Mesendoderm (in vitro differentiated cells): Measurements from ENCODE around the gene MMAB.

Experiments used
- DNase-seq: peaks from one replicate; pipeline ENCODE4 v3.0.0; 2013
- H2AK5ac ChIP-seq: 2 replicates; pipeline ENCODE4 v1.6.1; 2013; ENCODE audit warnings: low read length, inconsistent platforms
- H2BK120ac ChIP-seq: 2 replicates; pipeline ENCODE4 v1.6.1; 2013; ENCODE audit warnings: low read depth, mild to moderate bottlenecking, low read length, moderate library complexity, mixed read lengths
- H2BK15ac ChIP-seq: replicated peaks from 2 replicates; pipeline ENCODE4 v1.6.1; 2013; ENCODE audit warnings: low read depth, mild to moderate bottlenecking, moderate library complexity
- H2BK5ac ChIP-seq: 2 replicates; pipeline ENCODE4 v1.6.1; 2013; ENCODE audit warnings: low read length, inconsistent platforms
- H3K18ac ChIP-seq: 2 replicates; pipeline ENCODE4 v1.6.1; 2013; ENCODE audit warnings: mild to moderate bottlenecking, low read length, mixed read lengths
- H3K23ac ChIP-seq: one replicate; pipeline ENCODE4 v1.6.1; 2013; ENCODE audit warnings: low read length
- H3K27ac ChIP-seq: 2 replicates; pipeline ENCODE4 v1.5.1; 2013; ENCODE audit warnings: low read depth, mild to moderate bottlenecking, inconsistent platforms, low read length, moderate library complexity
- H3K27me3 ChIP-seq: 2 replicates; pipeline ENCODE4 v1.6.1; 2013; ENCODE audit warnings: low read length, control low read depth, mild to moderate bottlenecking, inconsistent platforms; ENCODE audit not compliant: insufficient read depth, poor library complexity
- H3K36me3 ChIP-seq: 2 replicates; pipeline ENCODE4 v1.6.1; 2013; ENCODE audit warnings: low read length, inconsistent platforms; ENCODE audit not compliant: control insufficient read depth, insufficient read depth
- H3K4ac ChIP-seq: one replicate; pipeline ENCODE4 v1.6.1; 2013; ENCODE audit warnings: low read depth, mild to moderate bottlenecking, low read length, moderate library complexity
- H3K4me1 ChIP-seq: 2 replicates; pipeline ENCODE4 v1.6.1; 2013; ENCODE audit warnings: low read depth, low read length, inconsistent platforms; ENCODE audit not compliant: control insufficient read depth
- H3K4me2 ChIP-seq: 2 replicates; pipeline ENCODE4 v1.6.1; 2013; ENCODE audit warnings: low read length
- H3K4me3 ChIP-seq: 2 replicates; pipeline ENCODE4 v1.5.1; 2013; ENCODE audit warnings: mild to moderate bottlenecking, low read length
- H3K56ac ChIP-seq: one replicate; pipeline ENCODE4 v1.6.1; 2013; ENCODE audit warnings: low read length
- H3K79me1 ChIP-seq: 2 replicates; pipeline ENCODE4 v1.6.1; 2013; ENCODE audit warnings: low read length, inconsistent platforms
- H3K79me2 ChIP-seq: 2 replicates; pipeline ENCODE4 v1.6.1; 2013; ENCODE audit warnings: mild to moderate bottlenecking, low read length; ENCODE audit not compliant: control insufficient read depth, insufficient read depth
- H3K9ac ChIP-seq: 2 replicates; pipeline ENCODE4 v1.6.1; 2013; ENCODE audit warnings: low read length, inconsistent platforms
- H4K5ac ChIP-seq: one replicate; pipeline ENCODE4 v1.6.1; 2013; ENCODE audit warnings: low read length
- H4K8ac ChIP-seq: one replicate; pipeline ENCODE4 v1.6.1; 2013; ENCODE audit warnings: low read depth, mild to moderate bottlenecking, control low read depth, low read length, moderate library complexity
- WGBS: extraction: QIAGEN DNeasy Blood & Tissue Kit; methylation state at CpG from one replicate; pipeline ENCODE4 v1.1.7; 2013; ENCODE audit warnings: low lambda C conversion rate, missing lambda C conversion rate; ENCODE audit not compliant: insufficient coverage; ENCODE audit errors: extremely low coverage; 5-methylcytosine and 5-hydroxymethylcytosine counted together

MMAB gene

DNA sequence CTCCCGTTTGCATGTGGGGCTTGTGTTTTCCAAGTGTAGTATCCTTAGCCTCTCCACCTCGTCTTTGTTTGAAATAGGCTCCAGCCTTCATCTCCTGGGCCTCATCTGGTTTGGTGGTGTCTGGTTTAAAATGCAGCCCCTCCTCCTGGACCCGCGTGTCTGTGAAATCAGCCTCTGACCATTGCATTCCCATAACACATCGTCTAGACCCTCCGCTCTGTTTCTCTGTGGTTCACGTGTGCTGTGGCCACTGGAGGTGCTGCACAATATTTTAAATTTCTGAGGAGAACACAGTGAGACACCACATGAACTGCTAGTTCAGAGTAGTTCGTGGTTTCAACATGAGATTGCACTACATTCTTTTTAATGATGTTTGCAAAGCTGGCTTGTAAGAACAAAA is 60.3 kb downstream of the MMAB start:
- H3K4ac ChIP-seq: no peak overlapping the region
- H4K8ac ChIP-seq: no peak overlapping the region
- no CpG with 5 or more reads among the region's 8 CpGs for WGBS
- H3K79me2 ChIP-seq: no peaks in the 10 kb centered on the region
- no peak overlapping the region for H3K4me3 ChIP-seq
- H3K18ac ChIP-seq: no peak overlapping the region
- no peak overlapping the region for H3K56ac ChIP-seq
- H3K27ac ChIP-seq: no peak overlapping the region
- no peak overlapping the region for H2BK120ac ChIP-seq
- H2BK15ac ChIP-seq: no peak overlapping the region
- DNase-seq: no peak
- H2AK5ac ChIP-seq: no peak overlapping the region
- no peak overlapping the region for H3K4me2 ChIP-seq
- no peak overlapping the region for H3K23ac ChIP-seq
- H2BK5ac ChIP-seq: no peak overlapping the region
- no peaks in the 10 kb centered on the region for H3K4me1 ChIP-seq
- H3K36me3 ChIP-seq: no peaks in the 10 kb centered on the region
- no peaks in the 10 kb centered on the region for H3K27me3 ChIP-seq
- no peak overlapping the region for H3K9ac ChIP-seq
- no peak overlapping the region for H4K5ac ChIP-seq
- H3K79me1 ChIP-seq: no peaks in the 10 kb centered on the region

- Histone ChIP-seq H3K4ac (no peak overlapping the region), H3K4me3 (no peak overlapping the region), H3K36me3 (no peaks in the 10 kb centered on the region), H3K79me2 (no peaks in the 10 kb centered on the region), H3K23ac (no peak overlapping the region), H3K27me3 (no peaks in the 10 kb centered on the region), H2BK5ac (no peak overlapping the region), H3K27ac (no peak overlapping the region), H4K8ac (no peak overlapping the region), H3K79me1 (no peaks in the 10 kb centered on the region), H2BK120ac (no peak overlapping the region), H3K56ac (no peak overlapping the region), H3K4me1 (no peaks in the 10 kb centered on the region), H2AK5ac (no peak overlapping the region), H4K5ac (no peak overlapping the region), H3K4me2 (no peak overlapping the region), H3K18ac (no peak overlapping the region), H2BK15ac (no peak overlapping the region), H3K9ac (no peak overlapping the region)
- DNase-seq: no peak
- no CpG with 5 or more reads among the region's 1 CpG for WGBS
Observed at GRCh38 chr12:109512608-109513007, 60.7 kb downstream of the MMAB start.

- Histone ChIP-seq H3K4me1 (no peaks in the 10 kb centered on the region), H3K79me1 (no peaks in the 10 kb centered on the region), H3K56ac (no peak overlapping the region), H3K27me3 (no peaks in the 10 kb centered on the region), H3K36me3 (no peaks in the 10 kb centered on the region), H2BK5ac (no peak overlapping the region), H3K23ac (no peak overlapping the region), H2BK15ac (no peak overlapping the region), H3K27ac (no peak overlapping the region), H3K4ac (no peak overlapping the region), H3K79me2 (no peaks in the 10 kb centered on the region), H3K9ac (no peak overlapping the region), H3K18ac (no peak overlapping the region), H4K5ac (no peak overlapping the region), H2AK5ac (no peak overlapping the region), H3K4me2 (no peak overlapping the region), H4K8ac (no peak overlapping the region), H2BK120ac (no peak overlapping the region), H3K4me3 (no peak overlapping the region)
- WGBS: no CpG with 5 or more reads among the region's 15 CpGs
- DNase-seq: no peak
Observed at GRCh38 chr12:109510196-109510595, 63.1 kb downstream of the MMAB start.

GRCh38 chr12:109504068-109504467 is 69.2 kb downstream of the MMAB start:
- no CpG with 5 or more reads among the region's 1 CpG for WGBS
- no peaks in the 10 kb centered on the region for H3K36me3 ChIP-seq
- H4K5ac ChIP-seq: no peak overlapping the region

More at GRCh38 chr12:109504068-109504467, 69.2 kb downstream of the MMAB start:
- Histone ChIP-seq H3K4ac (no peak overlapping the region), H3K4me1 (no peaks in the 10 kb centered on the region), H3K56ac (no peak overlapping the region), H3K4me3 (no peak overlapping the region), H3K27ac (no peak overlapping the region), H4K8ac (no peak overlapping the region), H2BK15ac (no peak overlapping the region), H2BK120ac (no peak overlapping the region), H3K23ac (no peak overlapping the region), H3K18ac (no peak overlapping the region), H2AK5ac (no peak overlapping the region), H3K27me3 (no peaks in the 10 kb centered on the region), H2BK5ac (no peak overlapping the region), H3K79me1 (no peaks in the 10 kb centered on the region), H3K9ac (no peak overlapping the region), H3K79me2 (no peaks in the 10 kb centered on the region), H3K4me2 (no peak overlapping the region)
- DNase-seq: no peak
